B cell (primary cell): ENCODE results near the gene APH1B. TPM values are rescaled to one million over a fixed set of nuclear protein-coding genes. Genes with fewer than 3 reads are reported as not detected.

Experiments
- ATAC-seq: fragments of 200-7000 bp; cut with Tn5 transposase; one replicate; pipeline ENCODE4 v1.10.0; 2021; ENCODE audit warnings: low read depth, mild to moderate bottlenecking, moderate number of reproducible peaks, moderate library complexity
- CTCF ChIA-PET: fragments of 350-600 bp; sonication (Branson Sonifier 250); formaldehyde crosslinking; loops from one replicate; lab custom pipeline; 2021; ENCODE audit warnings: antibody characterized with exemption, inconsistent platforms; lab: Charles Lee
- POLR2A ChIA-PET: fragments of 350-600 bp; sonication (Branson Sonifier 250); formaldehyde crosslinking; loops from one replicate; lab custom pipeline; 2021; ENCODE audit warnings: antibody characterized with exemption; lab: Charles Lee
- DNase-seq: peaks from one replicate; pipeline ENCODE4 v3.0.0; 2013
- H2AFZ ChIP-seq: 2 replicates; pipeline ENCODE4 v1.6.1; 2012; ENCODE audit warnings: mild to moderate bottlenecking, low read depth, low read length; ENCODE audit not compliant: insufficient read depth, poor library complexity, severe bottlenecking
- H3K27ac ChIP-seq, 2 donors: 1 replicate in 1 of 2; 2 replicates in 1 of 2; pipeline ENCODE4 v1.5.1; 2012 to 2013; ENCODE audit warnings: low read length in 2 of 2, mild to moderate bottlenecking in 2 of 2, moderate library complexity in 1 of 2
- H3K27me3 ChIP-seq, 4 experiments: fragments of 200-600 bp in 1 of 4; sonication (generic) in 1 of 4; replicated peaks in 1 of 4; 1 replicate in 2 of 4; 2 replicates in 2 of 4; pipeline versions ENCODE4 v1.6.1 to v1.7.0; 2013 to 2016; ENCODE audit warnings: low read length in 3 of 4, mild to moderate bottlenecking in 2 of 4, mixed read lengths in 1 of 4, moderate library complexity in 1 of 4; ENCODE audit not compliant: insufficient read depth in 4 of 4, control insufficient read depth in 3 of 4; ENCODE audit errors: control extremely low read depth in 1 of 4
- H3K36me3 ChIP-seq, 2 experiments: replicated peaks in 1 of 2; 1 replicate in 1 of 2; 2 replicates in 1 of 2; pipeline versions ENCODE4 v1.6.1 to v1.7.1; 2013; ENCODE audit warnings: low read length in 1 of 2; ENCODE audit not compliant: insufficient read depth in 2 of 2, control insufficient read depth in 1 of 2; ENCODE audit errors: control extremely low read depth in 1 of 2, extremely low read depth in 1 of 2
- H3K4me1 ChIP-seq, 2 donors: fragments of 200-600 bp in 1 of 2; sonication (generic) in 1 of 2; 1 replicate in 1 of 2; 2 replicates in 1 of 2; pipeline versions ENCODE4 v1.5.1 to v1.6.1; 2013 to 2017; ENCODE audit warnings: low read length in 2 of 2; ENCODE audit not compliant: control insufficient read depth in 2 of 2, insufficient read depth in 2 of 2
- H3K4me2 ChIP-seq: replicated peaks from 2 replicates; pipeline ENCODE3; 2012; ENCODE audit warnings: mild to moderate bottlenecking, low read depth, low read length; ENCODE audit not compliant: poor library complexity, severe bottlenecking
- H3K4me3 ChIP-seq, 5 experiments: fragments of 200-600 bp in 1 of 5; sonication (generic) in 1 of 5; 1 replicate in 3 of 5; 2 replicates in 2 of 5; pipeline versions ENCODE4 v1.5.1 to v1.7.0; 2011 to 2016; ENCODE audit warnings: low read length in 4 of 5, mild to moderate bottlenecking in 4 of 5, low read depth in 2 of 5, control low read depth in 1 of 5, moderate library complexity in 1 of 5; ENCODE audit not compliant: insufficient read depth in 1 of 5; ENCODE audit errors: control extremely low read depth in 1 of 5, extremely low read depth in 1 of 5
- H3K79me2 ChIP-seq: fragments of 200-600 bp; sonication (generic); one replicate; pipeline ENCODE4 v1.6.0; 2016; ENCODE audit warnings: low read length; ENCODE audit not compliant: control insufficient read depth, insufficient read depth
- H3K9ac ChIP-seq: fragments of 200-600 bp; sonication (generic); 2 replicates; pipeline ENCODE4 v1.6.1; 2017; ENCODE audit warnings: mild to moderate bottlenecking, low read length, moderate library complexity
- H3K9me3 ChIP-seq, 3 donors: one replicate each; pipeline versions ENCODE4 v1.6.1 to v1.7.1; 2013; ENCODE audit warnings: low read length in 2 of 3; ENCODE audit not compliant: control insufficient read depth in 2 of 3, insufficient read depth in 1 of 3; ENCODE audit errors: control extremely low read depth in 1 of 3
- H4K20me1 ChIP-seq: 2 replicates; pipeline ENCODE4 v1.6.0; 2012; ENCODE audit warnings: mild to moderate bottlenecking, low read length; ENCODE audit not compliant: insufficient read depth, control insufficient read depth, poor library complexity, severe bottlenecking
- H3K27ac Mint-ChIP-seq: one replicate; pipeline ENCODE4 v1.8.0; 2021; ENCODE audit warnings: mixed read lengths
- H3K27me3 Mint-ChIP-seq: one replicate; pipeline ENCODE4 v1.8.0; 2021; ENCODE audit warnings: mixed read lengths
- H3K4me1 Mint-ChIP-seq: one replicate; pipeline ENCODE4 v1.8.0; 2021; ENCODE audit warnings: mixed read lengths
- H3K4me3 Mint-ChIP-seq: one replicate; pipeline ENCODE4 v1.8.0; 2021; ENCODE audit warnings: mixed read lengths
- H3K9me3 Mint-ChIP-seq: one replicate; pipeline ENCODE4 v1.8.0; 2022; ENCODE audit warnings: mixed read lengths; ENCODE audit not compliant: insufficient read depth
- CTCF ChIP-seq: fragments of 200-600 bp; IDR thresholded peaks from one replicate; pipeline ENCODE4 v1.8.0; 2022; ENCODE audit warnings: antibody characterized with exemption, mild to moderate bottlenecking
- EZH2 ChIP-seq: IDR thresholded peaks from 2 replicates; pipeline ENCODE4 v1.6.1; 2012; ENCODE audit warnings: borderline replicate concordance, low read depth, mild to moderate bottlenecking, moderate library complexity, low read length; ENCODE audit not compliant: insufficient read depth, poor library complexity, severe bottlenecking
- WGBS: methylation state at CpG from one replicate; pipeline ENCODE4 v1.1.5; 2013; ENCODE audit warnings: missing lambda C conversion rate; ENCODE audit not compliant: insufficient coverage; 5-methylcytosine and 5-hydroxymethylcytosine counted together
- intact Hi-C: fragments of 100-400 bp; cut with micrococcal nuclease; formaldehyde crosslinking; loops from one replicate; pipeline ENCODE4 v1.10.0; 2022
- polyA plus RNA-seq: library from polyadenylated mRNA; depleted of rRNA; stranded (reverse); fragments of >200 nt; gene quantifications from 2 replicates; pipeline ENCODE4 v1.2.3, GENCODE V29; 2012
- total RNA-seq, 2 donors: library from RNA; stranded (reverse); fragments of 120-200 nt in 1 of 2; gene quantifications; 1 replicate in 1 of 2; 2 replicates in 1 of 2; pipeline versions ENCODE4 v1.2.3 to v1.2.4, GENCODE V29; 2013 to 2022

APH1B gene
- total and polyA plus RNA-seq, 2 donors (not counting 1 experiment from before 2014, with no cell fraction given): 7.6 to 45.2 TPM

DNA sequence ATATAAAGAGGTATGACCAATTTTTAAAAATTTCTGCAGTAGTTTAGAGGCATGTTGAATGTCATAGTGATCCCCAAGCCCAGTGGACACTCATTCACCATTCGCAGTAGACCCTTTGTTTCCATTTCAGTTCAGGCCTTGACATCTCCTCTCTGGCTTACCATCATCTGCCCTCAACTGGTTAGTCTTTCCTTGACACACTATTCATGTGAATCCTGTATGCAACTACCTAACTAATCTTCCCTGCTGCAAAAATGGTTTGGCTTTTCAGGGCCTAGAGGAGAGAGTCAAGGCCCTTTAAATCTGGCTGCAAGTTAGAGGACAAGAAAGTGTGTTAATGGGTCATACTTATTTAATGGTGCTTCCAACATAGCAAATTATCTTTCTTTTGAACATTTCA lies 10.9 kb downstream of the APH1B start:
- 100% methylated on average over 1 of the region's 1 CpG for WGBS

More for the DNA sequence above, 10.9 kb downstream of the APH1B start:
- no peak overlapping the region for H3K27ac Mint-ChIP-seq
- H3K79me2 ChIP-seq: no peaks in the 10 kb centered on the region
- H3K36me3 ChIP-seq: peaks cover 5 to 19% of the 10 kb centered on the region in 2 experiments
- no peaks in the 10 kb centered on the region for H3K27me3 Mint-ChIP-seq
- TF ChIP-seq EZH2 (no peak), CTCF (no peak)
- H3K4me1 ChIP-seq: peaks cover 5 to 8% of the 10 kb centered on the region in 2 donors
- no peaks in the 10 kb centered on the region for H3K9me3 Mint-ChIP-seq
- no peak overlapping the region for H3K27ac ChIP-seq
- ChIA-PET CTCF (interaction anchor here (0.8 to 5.5 kb wide), 14 partner anchors 8 to 779 kb away, joined by 3 to 40 read pairs (median 4); partner anchors contain the start of gene APH1B), POLR2A (no interaction called here)
- DNase-seq (no peak), ATAC-seq (no peak)
- intact Hi-C loops: loop anchor here (1.0 to 2.0 kb wide), 2 partner anchors 115 to 780 kb away; no protein-coding TSS in a partner anchor
- H4K20me1 ChIP-seq: no peaks in the 10 kb centered on the region
- no peak overlapping the region for H3K9ac ChIP-seq
- H3K4me2 ChIP-seq: peak overlapping the region; percentile 20
- peaks cover 8% of the 10 kb centered on the region for H3K4me1 Mint-ChIP-seq
- H3K9me3 ChIP-seq: no peaks in the 10 kb centered on the region
- no peak overlapping the region for H3K4me3 Mint-ChIP-seq
- H3K4me3 ChIP-seq: no peak overlapping the region
- H3K27me3 ChIP-seq: no peaks in the 10 kb centered on the region
- H2AFZ ChIP-seq: peak overlapping the region; percentile 26
